BLaER1 (cell line): ENCODE data around the gene VPS13C.
"Not testable (repeated sequence)": the region's sequence is repeated elsewhere in the genome, so short reads cannot be mapped to it uniquely, and the experiment has no call there.

Experiments used
- H3K27ac ChIP-seq: shearing (Covaris generic); formaldehyde crosslinking; 2 replicates; pipeline ENCODE4 v1.8.1; 2022
- H3K27me3 ChIP-seq: shearing (Covaris generic); formaldehyde crosslinking; 2 replicates; pipeline ENCODE4 v1.8.1; 2022
- H3K36me3 ChIP-seq: shearing (Covaris generic); formaldehyde crosslinking; 2 replicates; pipeline ENCODE4 v1.8.1; 2022
- H3K4me1 ChIP-seq: shearing (Covaris generic); formaldehyde crosslinking; 2 replicates; pipeline ENCODE4 v1.8.1; 2022
- H3K4me2 ChIP-seq: shearing (Covaris generic); formaldehyde crosslinking; 2 replicates; pipeline ENCODE4 v1.8.1; 2022
- H3K4me3 ChIP-seq: shearing (Covaris generic); formaldehyde crosslinking; 2 replicates; pipeline ENCODE4 v1.8.1; 2022
- H3K9ac ChIP-seq: shearing (Covaris generic); formaldehyde crosslinking; 2 replicates; pipeline ENCODE4 v1.8.1; 2022
- H3K9me3 ChIP-seq: shearing (Covaris generic); formaldehyde crosslinking; 2 replicates; pipeline ENCODE4 v1.8.1; 2022
- H4K20me1 ChIP-seq: shearing (Covaris generic); formaldehyde crosslinking; 2 replicates; pipeline ENCODE4 v1.8.1; 2022
- Cebpa-rat ChIP-seq: shearing (Covaris generic); IDR thresholded peaks from 2 replicates; pipeline ENCODE4 v1.8.1; 2022

Gene VPS13C

DNA sequence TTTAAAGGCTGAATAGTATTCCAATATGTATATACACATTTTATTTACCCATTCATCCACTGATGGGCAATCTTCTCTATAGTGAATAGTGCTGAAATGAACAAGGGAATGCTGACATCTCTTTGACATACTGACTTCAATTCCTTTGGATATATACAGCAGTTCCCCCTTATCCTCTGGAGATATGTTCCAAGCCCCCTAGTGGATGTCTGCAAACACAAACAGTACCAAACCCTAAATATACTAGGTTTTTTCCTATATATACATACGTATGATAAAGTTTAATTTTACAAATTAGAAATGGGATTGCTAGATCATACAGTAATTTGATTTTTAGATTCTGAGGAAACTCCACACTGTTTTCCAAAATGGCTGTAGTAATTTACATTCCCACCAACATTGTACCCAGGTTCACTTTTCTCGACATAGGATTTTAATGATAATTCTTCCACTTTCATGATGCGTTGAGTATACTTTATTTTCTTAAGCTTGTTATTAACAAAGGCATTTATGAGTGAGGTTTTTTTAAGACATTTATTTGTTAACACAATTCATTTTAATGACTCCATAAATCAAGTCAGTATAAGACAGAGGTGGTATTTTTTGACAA lies 38.2 kb downstream of the VPS13C start:
- Histone ChIP-seq H3K27me3 (no peaks in the 10 kb centered on the region), H3K9me3 (0 out of 2 replicates have a peak, but pooled peaks cover 4% of the 10 kb centered on the region), H3K4me3 (no peak overlapping the region), H3K36me3 (peaks cover 41% of the 10 kb centered on the region), H3K27ac (no peak overlapping the region), H3K4me1 (no peaks in the 10 kb centered on the region), H4K20me1 (no peaks in the 10 kb centered on the region), H3K4me2 (no peak overlapping the region), H3K9ac (no peak overlapping the region)
- no peak for TF ChIP-seq Cebpa-rat

GRCh38 chr15:62020576-62021160 lies 39.6 kb downstream of the VPS13C start:
- H4K20me1 ChIP-seq: no peaks in the 10 kb centered on the region
- TF ChIP-seq Cebpa-rat: no peak
- H3K27ac ChIP-seq: no peak overlapping the region
- no peaks in the 10 kb centered on the region for H3K4me1 ChIP-seq
- no peaks in the 10 kb centered on the region for H3K27me3 ChIP-seq
- H3K4me3 ChIP-seq: no peak overlapping the region
- 0 out of 2 replicates have a peak, but pooled peaks cover 4% of the 10 kb centered on the region for H3K9me3 ChIP-seq
- H3K9ac ChIP-seq: no peak overlapping the region
- peaks cover 32% of the 10 kb centered on the region for H3K36me3 ChIP-seq
- H3K4me2 ChIP-seq: no peak overlapping the region

- H3K27me3 ChIP-seq, H3K27ac ChIP-seq, H3K4me3 ChIP-seq, H4K20me1 ChIP-seq, H3K9ac ChIP-seq, H3K4me1 ChIP-seq, H3K4me2 ChIP-seq: not testable (repeated sequence)
- peaks cover 41% of the 10 kb centered on the region for H3K36me3 ChIP-seq
- H3K9me3 ChIP-seq: peaks cover 14% of the 10 kb centered on the region
Measured at GRCh38 chr15:62005354-62005753, 54.9 kb downstream of the VPS13C start.

DNA sequence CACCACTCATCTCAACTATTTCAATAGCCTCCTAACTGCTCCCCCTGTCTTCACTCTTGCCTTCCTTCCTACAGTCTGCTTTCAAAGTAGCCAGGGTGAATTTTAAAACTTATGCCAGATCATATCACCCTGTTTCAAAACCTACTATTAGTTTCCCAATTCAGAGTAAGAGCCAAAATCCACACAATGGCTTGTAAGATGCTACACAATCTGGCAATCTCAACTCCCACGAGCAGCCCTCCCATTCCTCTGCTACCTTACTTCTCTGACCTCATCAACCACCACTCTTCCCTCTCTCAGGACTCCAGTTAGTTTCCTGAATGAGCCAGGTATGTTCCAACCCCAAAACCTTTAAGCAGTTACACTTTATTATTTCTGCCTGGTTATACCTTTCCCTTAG lies 62.5 kb downstream of the VPS13C start:
- no peak for TF ChIP-seq Cebpa-rat
- H4K20me1 ChIP-seq: no peaks in the 10 kb centered on the region; the same call in 1 of the 2 replicates
- H3K4me3 ChIP-seq: no peak overlapping the region
- no peak overlapping the region for H3K27ac ChIP-seq
- peaks cover 41% of the 10 kb centered on the region for H3K36me3 ChIP-seq
- no peaks in the 10 kb centered on the region for H3K27me3 ChIP-seq
- no peak overlapping the region for H3K4me2 ChIP-seq
- H3K4me1 ChIP-seq: no peaks in the 10 kb centered on the region
- no peak overlapping the region for H3K9ac ChIP-seq
- 0 out of 2 replicates have a peak, but pooled peaks cover 5% of the 10 kb centered on the region for H3K9me3 ChIP-seq

DNA sequence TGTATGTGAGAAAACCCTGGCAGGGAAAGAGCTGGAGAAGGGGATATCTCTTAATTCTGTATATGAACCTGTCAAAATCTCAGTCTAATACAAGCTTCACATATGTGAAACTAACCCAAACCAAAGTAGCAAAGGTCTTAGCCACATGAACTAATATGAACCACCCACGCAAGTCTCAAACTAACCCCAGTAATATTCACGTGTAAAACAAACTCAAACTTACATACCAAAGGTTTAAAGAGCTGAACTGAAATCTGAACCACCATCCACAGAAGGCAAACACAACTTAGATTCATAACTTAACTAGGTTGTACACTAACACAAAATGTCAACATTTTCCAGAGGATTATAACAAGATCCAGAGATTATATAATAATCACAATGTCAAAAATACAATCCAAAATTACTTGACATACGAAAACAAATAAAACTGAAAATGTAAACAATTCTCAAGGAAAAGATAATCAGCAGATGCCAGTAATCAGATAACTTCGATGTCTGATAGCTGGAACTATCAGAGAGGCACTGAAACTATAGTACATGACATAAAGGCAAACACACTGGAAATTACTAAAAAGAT lies 64.1 kb downstream of the VPS13C start:
- H3K4me1 ChIP-seq: no peaks in the 10 kb centered on the region
- no peak overlapping the region for H3K4me3 ChIP-seq
- no peaks in the 10 kb centered on the region for H3K27me3 ChIP-seq
- no peak overlapping the region for H3K9ac ChIP-seq
- H3K27ac ChIP-seq: no peak overlapping the region
- H3K36me3 ChIP-seq: peaks cover 41% of the 10 kb centered on the region
- H3K4me2 ChIP-seq: no peak overlapping the region
- H4K20me1 ChIP-seq: no peaks in the 10 kb centered on the region; the same call in 1 of the 2 replicates
- TF ChIP-seq Cebpa-rat: no peak
- 0 out of 2 replicates have a peak, but pooled peaks cover 5% of the 10 kb centered on the region for H3K9me3 ChIP-seq

GRCh38 chr15:61994216-61994615 lies 66.0 kb downstream of the VPS13C start:
- H3K36me3 ChIP-seq: peaks cover 52% of the 10 kb centered on the region
- H3K27ac ChIP-seq: no peak overlapping the region
- no peak overlapping the region for H3K4me2 ChIP-seq
- peaks cover 10% of the 10 kb centered on the region; the same call in 1 of the 2 replicates for H3K9me3 ChIP-seq
- no peaks in the 10 kb centered on the region; the same call in 1 of the 2 replicates for H4K20me1 ChIP-seq
- H3K27me3 ChIP-seq: no peaks in the 10 kb centered on the region
- H3K4me1 ChIP-seq: no peaks in the 10 kb centered on the region
- no peak overlapping the region for H3K9ac ChIP-seq
- H3K4me3 ChIP-seq: no peak overlapping the region
- no peak for TF ChIP-seq Cebpa-rat

DNA sequence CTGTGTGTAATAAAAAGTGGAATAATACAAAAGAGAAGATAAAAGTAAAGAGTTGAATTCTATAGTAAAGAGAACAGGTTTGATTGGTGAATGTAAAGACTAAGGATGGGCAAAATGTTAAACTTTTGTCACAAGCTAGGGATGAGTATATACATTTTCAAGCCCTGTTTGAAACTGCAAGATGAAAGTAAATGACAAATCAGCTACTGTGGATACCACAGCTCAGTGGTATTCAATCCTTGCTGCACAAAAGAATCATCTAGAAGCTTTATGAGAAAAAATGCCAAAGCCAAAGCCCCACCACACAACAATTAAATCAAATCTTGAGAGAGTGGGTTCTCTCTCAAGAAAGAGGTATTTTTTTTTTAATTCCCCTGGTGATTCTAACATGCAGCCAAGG lies 67.7 kb downstream of the VPS13C start:
- peaks cover 20% of the 10 kb centered on the region; the same call in 1 of the 2 replicates for H3K9me3 ChIP-seq
- H3K4me3 ChIP-seq: no peak overlapping the region
- H3K27ac ChIP-seq: no peak overlapping the region
- no peaks in the 10 kb centered on the region; the same call in 1 of the 2 replicates for H4K20me1 ChIP-seq
- H3K36me3 ChIP-seq: peaks cover 51% of the 10 kb centered on the region
- no peaks in the 10 kb centered on the region for H3K27me3 ChIP-seq
- H3K4me1 ChIP-seq: no peaks in the 10 kb centered on the region
- H3K9ac ChIP-seq: no peak overlapping the region
- no peak for TF ChIP-seq Cebpa-rat
- no peak overlapping the region for H3K4me2 ChIP-seq

DNA sequence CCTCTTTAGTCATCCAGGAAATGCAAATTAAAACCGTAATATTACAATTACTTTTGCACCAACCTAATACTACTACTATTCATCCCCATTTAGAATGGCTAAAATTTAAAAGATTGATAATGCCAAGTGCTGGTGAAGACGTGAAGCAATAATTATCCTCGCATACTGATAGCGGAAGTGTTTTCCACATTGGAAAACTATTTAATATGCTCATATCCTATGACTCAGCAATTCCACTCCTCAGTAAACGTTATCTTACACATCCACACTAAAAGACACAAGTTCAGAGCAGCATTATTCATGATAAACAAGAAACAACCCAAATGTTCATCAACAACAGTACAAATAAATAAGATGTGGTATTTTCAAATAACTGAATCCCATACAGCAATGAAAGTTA lies 70.6 kb downstream of the VPS13C start:
- Histone ChIP-seq H3K36me3 (peaks cover 51% of the 10 kb centered on the region), H4K20me1 (no peaks in the 10 kb centered on the region), H3K4me2 (no peak overlapping the region), H3K27me3 (no peaks in the 10 kb centered on the region), H3K9me3 (peaks cover 19% of the 10 kb centered on the region; the same call in 1 of the 2 replicates), H3K4me1 (no peaks in the 10 kb centered on the region), H3K27ac (no peak overlapping the region), H3K9ac (no peak overlapping the region), H3K4me3 (no peak overlapping the region)
- no peak for TF ChIP-seq Cebpa-rat

DNA sequence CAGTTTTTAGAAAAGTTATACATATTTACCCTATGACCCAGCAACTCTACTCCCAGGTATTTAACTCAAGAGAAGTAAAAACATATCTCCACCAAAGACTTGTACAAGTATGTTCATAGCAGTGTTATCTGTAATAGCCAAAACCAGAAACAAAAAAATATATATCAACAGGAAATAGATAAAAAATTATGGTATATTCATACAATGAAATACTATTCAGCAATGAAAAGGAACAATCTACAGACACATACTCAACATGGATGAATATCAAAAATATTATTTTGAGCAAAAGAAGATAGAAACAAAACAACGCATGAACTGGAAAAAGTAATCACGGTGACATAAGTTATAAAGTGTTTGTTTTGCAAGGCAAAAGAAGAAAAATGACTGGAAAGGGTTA lies 72.4 kb downstream of the VPS13C start:
- H3K27ac ChIP-seq: no peak overlapping the region
- TF ChIP-seq Cebpa-rat: no peak
- peaks cover 60% of the 10 kb centered on the region for H3K36me3 ChIP-seq
- peaks cover 19% of the 10 kb centered on the region; the same call in 1 of the 2 replicates for H3K9me3 ChIP-seq
- no peak overlapping the region for H3K4me2 ChIP-seq
- H3K27me3 ChIP-seq: no peaks in the 10 kb centered on the region
- H3K9ac ChIP-seq: no peak overlapping the region
- H3K4me1 ChIP-seq: no peaks in the 10 kb centered on the region
- H3K4me3 ChIP-seq: no peak overlapping the region
- no peaks in the 10 kb centered on the region for H4K20me1 ChIP-seq

- peaks cover 77% of the 10 kb centered on the region for H3K36me3 ChIP-seq
- H3K27me3 ChIP-seq: no peaks in the 10 kb centered on the region
- H3K4me3 ChIP-seq: no peak overlapping the region
- TF ChIP-seq Cebpa-rat: no peak
- no peak overlapping the region for H3K4me2 ChIP-seq
- 0 out of 2 replicates have a peak, but pooled peaks cover 9% of the 10 kb centered on the region for H3K9me3 ChIP-seq
- H3K27ac ChIP-seq: no peak overlapping the region
- no peaks in the 10 kb centered on the region for H4K20me1 ChIP-seq
- no peak overlapping the region for H3K9ac ChIP-seq
- no peaks in the 10 kb centered on the region for H3K4me1 ChIP-seq
Measured at GRCh38 chr15:61983081-61983480, 77.2 kb downstream of the VPS13C start.
